ENCODE data around the gene INO80E.

INO80E gene

DNA sequence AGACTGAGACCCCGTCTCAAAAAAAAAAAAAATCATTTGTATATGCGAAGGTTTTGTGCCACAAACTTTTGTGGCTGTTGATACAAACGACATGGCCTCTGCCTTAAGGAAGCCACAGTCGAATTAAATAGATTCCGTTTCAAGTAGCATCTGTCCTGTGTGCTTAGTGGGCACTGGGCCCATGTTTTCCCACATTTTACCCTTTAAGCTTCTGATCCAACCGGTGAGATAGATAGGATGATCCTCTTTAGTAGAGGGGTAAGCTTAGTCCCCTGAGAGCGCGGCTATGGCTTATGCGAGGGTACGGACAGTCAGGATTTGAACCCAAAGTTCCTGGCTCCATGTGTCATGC, 34.9 kb upstream of the INO80E start:
- TF ChIP-seq, protein P1, sequence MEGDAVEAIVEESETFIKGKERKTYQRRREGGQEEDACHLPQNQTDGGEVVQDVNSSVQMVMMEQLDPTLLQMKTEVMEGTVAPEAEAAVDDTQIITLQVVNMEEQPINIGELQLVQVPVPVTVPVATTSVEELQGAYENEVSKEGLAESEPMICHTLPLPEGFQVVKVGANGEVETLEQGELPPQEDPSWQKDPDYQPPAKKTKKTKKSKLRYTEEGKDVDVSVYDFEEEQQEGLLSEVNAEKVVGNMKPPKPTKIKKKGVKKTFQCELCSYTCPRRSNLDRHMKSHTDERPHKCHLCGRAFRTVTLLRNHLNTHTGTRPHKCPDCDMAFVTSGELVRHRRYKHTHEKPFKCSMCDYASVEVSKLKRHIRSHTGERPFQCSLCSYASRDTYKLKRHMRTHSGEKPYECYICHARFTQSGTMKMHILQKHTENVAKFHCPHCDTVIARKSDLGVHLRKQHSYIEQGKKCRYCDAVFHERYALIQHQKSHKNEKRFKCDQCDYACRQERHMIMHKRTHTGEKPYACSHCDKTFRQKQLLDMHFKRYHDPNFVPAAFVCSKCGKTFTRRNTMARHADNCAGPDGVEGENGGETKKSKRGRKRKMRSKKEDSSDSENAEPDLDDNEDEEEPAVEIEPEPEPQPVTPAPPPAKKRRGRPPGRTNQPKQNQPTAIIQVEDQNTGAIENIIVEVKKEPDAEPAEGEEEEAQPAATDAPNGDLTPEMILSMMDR (conservative IDR thresholded peaks at IDR 0.05; ENCODE audit: low read depth, low read length), result no peak
- DNase-seq (ENCODE audit: low read depth), result no peak
- H3K4me3 ChIP-seq (ENCODE audit: low read length), result peak overlapping the region; percentile 77

DNA sequence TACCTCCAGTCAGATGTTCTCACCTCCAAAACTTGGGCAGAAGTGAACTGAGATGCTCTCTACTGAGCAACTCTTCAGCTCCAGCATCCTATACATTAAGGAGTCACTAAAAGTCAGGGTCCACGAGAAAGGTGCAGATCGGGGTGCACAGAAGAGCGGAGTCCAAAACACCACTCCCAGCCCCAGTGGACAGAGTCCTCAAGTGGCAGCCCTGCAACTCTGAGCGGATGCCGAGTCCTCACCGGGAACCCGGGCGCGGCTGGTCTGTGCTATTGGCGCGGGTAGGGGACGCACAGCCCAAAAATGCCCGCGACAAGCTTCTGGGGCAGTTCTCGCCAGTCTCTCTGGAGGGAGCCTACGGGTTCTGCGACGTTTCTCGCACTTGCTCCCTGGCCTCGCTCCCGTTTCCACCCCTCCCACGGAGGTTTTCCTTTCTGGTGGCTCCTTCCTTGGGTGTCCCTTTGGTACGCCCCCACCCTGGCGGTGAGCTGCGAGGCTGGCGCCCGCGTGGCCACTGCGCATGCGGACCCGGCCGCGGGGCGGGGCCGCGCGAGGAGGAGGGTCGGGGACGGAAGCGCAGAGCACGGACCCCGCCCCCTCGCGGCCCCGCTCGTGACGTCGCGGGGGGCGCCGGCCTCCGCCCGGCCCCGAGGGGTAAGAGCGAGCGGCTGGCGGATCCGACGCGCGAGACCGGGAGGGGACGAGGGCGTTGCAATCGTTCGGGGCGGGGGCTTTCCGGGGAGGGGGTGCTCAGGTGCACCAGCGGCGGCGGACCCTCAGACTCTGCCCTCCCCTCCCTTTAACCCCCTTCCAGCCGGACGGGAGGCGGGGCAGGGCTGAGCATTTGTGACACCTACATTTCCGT, 34.3 kb upstream of the INO80E start, which contains the start of gene TMEM219:
Gene TMEM219 (plus strand): TSS at position 601 of the 865 bp plus-strand sequence. CDS start 1,065 bp downstream, outside the sequence.
- peak within 1 kb of the TSS; percentile 77 for H3K4me3 ChIP-seq (ENCODE audit: low read length)
- DNase-seq (ENCODE audit: low read depth), result no peak

DNA sequence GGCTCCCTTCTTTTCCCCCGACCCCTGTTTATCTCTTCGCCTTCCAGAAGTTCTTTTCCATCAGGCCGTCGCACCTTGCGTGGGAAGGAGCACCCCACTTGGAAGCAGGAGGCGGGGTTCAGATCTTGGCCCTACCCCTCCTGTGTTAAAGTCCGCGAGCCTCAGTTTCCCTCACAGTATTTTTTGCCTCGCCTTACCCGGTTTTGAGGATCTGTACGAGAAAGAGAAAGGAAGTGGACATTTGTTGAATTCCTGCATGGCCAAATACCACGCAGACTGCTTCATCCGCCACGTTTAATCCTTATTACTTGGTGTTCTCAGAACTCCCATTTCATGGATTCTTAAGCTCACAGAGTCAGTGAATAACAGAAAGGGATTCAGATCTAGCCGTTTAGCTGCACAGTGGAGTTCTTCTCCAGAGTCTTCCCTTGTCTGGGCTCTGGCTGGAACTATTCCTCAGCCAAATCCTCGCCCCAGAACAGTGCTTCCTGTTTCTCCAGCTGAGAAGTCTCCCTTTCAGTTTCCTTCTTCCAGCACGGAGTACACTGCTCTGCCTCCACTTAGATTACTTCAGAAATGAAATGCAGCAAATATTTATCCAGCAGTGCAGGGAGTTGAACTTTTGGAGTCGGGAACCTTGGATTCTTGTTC, 33.6 kb upstream of the INO80E start:
- peak overlapping the region; percentile 77 for H3K4me3 ChIP-seq (ENCODE audit: low read length)
- TF ChIP-seq, protein P1 (conservative IDR thresholded peaks at IDR 0.05; ENCODE audit: low read depth, low read length), result no peak
- DNase-seq (ENCODE audit: low read depth), result no peak

More for the DNA sequence above, 34.3 kb upstream of the INO80E start, which contains the start of gene TMEM219:
- TF ChIP-seq, protein P1 (conservative IDR thresholded peaks at IDR 0.05; ENCODE audit: low read depth, low read length), result peak; percentile 43

DNA sequence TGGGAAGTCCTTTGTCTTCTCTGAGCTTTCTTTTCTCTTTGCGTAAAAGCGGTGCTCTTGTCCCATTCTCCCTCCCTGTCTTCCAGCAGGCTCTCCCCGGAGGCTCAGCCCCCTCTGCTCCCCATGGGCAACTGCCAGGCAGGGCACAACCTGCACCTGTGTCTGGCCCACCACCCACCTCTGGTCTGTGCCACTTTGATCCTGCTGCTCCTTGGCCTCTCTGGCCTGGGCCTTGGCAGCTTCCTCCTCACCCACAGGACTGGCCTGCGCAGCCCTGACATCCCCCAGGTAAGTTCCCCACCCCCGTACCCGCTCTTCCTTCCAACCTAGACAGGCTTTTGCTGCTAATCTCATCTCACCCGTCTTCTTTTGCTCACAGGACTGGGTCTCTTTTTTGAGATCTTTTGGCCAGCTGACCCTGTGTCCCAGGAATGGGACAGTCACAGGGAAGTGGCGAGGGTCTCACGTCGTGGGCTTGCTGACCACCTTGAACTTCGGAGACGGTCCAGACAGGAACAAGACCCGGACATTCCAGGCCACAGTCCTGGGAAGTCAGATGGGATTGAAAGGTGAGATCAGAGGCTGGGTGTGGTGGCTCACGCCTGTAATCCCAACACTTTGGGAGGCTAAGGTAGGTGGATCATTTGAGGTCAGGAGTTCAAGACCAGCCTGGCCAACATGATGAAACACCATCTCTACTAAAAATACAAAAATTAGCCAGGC, 32.9 kb upstream of the INO80E start:
- TF ChIP-seq, protein P1 (conservative IDR thresholded peaks at IDR 0.05; ENCODE audit: low read depth, low read length), result no peak
- no peak for DNase-seq (ENCODE audit: low read depth)
- peak overlapping the region; percentile 77 for H3K4me3 ChIP-seq (ENCODE audit: low read length)

DNA sequence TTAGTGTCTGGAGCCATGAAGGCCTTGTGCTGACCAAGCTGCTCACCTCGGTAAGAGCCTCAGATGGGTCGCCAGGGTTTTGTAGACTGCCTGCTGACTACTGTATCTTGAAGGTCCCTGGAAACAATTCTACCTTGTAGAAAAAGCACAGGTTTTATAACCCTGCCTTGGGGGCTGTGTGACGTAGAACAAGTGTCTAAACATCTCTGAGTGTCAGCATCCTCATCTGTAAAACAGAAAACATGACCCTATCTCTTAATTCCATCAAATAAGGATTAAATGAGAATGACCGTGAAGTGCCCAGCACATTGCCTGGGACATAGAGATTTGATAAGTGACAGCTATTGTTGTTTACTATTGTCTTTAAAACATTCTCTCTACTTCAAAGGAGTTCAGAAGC, 27.8 kb upstream of the INO80E start:
- TF ChIP-seq, protein P1 (conservative IDR thresholded peaks at IDR 0.05; ENCODE audit: low read depth, low read length), result no peak
- H3K4me3 ChIP-seq (ENCODE audit: low read length), result no peak overlapping the region
- no peak for DNase-seq (ENCODE audit: low read depth)

DNA sequence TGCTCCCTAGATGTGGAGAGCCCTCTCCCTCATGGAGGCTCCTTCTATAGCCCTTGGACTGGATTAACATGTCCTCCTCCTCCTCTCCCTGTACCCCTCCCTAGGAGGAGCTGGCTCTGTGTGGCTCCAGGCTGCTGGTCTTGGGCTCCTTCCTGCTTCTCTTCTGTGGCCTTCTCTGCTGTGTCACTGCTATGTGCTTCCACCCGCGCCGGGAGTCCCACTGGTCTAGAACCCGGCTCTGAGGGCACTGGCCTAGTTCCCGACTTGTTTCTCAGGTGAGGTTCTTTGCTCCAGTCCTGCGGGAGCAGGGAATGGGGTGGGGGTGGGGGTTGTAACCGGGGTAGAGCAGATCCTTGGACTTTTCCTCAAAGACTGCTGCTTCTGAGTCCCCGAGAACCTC, 24.7 kb upstream of the INO80E start:
- DNase-seq (ENCODE audit: low read depth), result no peak
- TF ChIP-seq, protein P1 (conservative IDR thresholded peaks at IDR 0.05; ENCODE audit: low read depth, low read length), result no peak
- H3K4me3 ChIP-seq (ENCODE audit: low read length), result no peak overlapping the region
